ENCODE results near the gene AKAP8L. TPM values are rescaled to one million over a fixed set of nuclear protein-coding genes. Genes with fewer than 3 reads are reported as not detected.
"Not testable (repeated sequence)": the region's sequence is repeated elsewhere in the genome, so short reads cannot be mapped to it uniquely, and the experiment has no call there.

Gene AKAP8L
- total RNA-seq, 2 experiments from 2014 or later, result 83.1 to 88.8 TPM

DNA sequence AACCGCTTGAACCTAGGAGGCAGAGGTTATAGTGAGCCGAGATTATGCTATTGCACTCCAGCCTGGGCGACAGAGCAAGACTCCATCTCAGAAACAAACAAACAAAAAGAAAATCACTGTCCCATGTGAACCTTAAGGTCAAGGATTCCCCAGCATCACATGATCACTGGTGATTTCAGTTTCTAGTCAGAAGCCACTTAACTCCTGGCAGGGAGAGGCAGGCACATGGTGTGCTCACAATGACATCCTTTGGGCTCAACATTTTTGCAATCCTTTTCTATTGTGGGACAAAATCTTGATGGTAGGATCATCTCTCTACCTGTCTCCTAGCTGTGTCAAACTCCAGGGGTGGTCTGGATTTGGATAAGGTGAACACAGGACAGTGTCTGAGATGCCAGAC, 51.3 kb downstream of the AKAP8L start:
- H3K27ac Mint-ChIP-seq, result no peak overlapping the region
- CTCF ChIA-PET, result no interaction called here
- intact Hi-C loops (cut with micrococcal nuclease), result no loop called here
- ATAC-seq, result no peak
- DNase-seq, result no peak
- H3K9me3 Mint-ChIP-seq, result no peaks in the 10 kb centered on the region
- peaks cover 35% of the 10 kb centered on the region for H3K36me3 Mint-ChIP-seq (ENCODE audit: low read depth)
- TF ChIP-seq, protein P1, sequence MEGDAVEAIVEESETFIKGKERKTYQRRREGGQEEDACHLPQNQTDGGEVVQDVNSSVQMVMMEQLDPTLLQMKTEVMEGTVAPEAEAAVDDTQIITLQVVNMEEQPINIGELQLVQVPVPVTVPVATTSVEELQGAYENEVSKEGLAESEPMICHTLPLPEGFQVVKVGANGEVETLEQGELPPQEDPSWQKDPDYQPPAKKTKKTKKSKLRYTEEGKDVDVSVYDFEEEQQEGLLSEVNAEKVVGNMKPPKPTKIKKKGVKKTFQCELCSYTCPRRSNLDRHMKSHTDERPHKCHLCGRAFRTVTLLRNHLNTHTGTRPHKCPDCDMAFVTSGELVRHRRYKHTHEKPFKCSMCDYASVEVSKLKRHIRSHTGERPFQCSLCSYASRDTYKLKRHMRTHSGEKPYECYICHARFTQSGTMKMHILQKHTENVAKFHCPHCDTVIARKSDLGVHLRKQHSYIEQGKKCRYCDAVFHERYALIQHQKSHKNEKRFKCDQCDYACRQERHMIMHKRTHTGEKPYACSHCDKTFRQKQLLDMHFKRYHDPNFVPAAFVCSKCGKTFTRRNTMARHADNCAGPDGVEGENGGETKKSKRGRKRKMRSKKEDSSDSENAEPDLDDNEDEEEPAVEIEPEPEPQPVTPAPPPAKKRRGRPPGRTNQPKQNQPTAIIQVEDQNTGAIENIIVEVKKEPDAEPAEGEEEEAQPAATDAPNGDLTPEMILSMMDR (IDR thresholded peaks at IDR 0.05), result no peak
- H3K4me3 Mint-ChIP-seq, result no peak overlapping the region
- no peaks in the 10 kb centered on the region for H3K4me1 Mint-ChIP-seq (ENCODE audit: low read depth)
- POLR2A ChIA-PET, result interaction anchor here (0.6 to 2.0 kb wide), 3 partner anchors 8 to 68 kb away, joined by 3 to 10 read pairs (median 5); no protein-coding TSS in a partner anchor
- no peaks in the 10 kb centered on the region for H3K27me3 Mint-ChIP-seq

DNA sequence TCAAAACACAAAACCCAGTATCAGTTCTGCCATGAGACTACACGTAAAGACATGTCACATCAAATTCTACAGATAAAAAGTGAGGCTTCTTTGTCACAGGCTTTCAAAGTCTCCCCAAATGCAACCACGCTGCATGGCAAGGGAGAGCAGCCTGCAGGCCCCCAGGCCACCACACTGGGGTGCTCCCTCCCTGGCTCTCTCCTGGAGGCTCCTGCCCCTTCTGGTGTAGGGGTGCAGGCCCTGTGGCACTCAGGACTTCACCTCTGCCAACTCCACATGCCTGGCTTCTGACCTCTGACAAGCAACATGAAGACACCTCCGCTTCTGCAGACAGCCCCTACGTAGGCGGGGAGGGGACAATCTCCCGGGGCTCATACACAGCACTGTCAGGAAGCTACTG, 53.5 kb downstream of the AKAP8L start:
- intact Hi-C loops (cut with micrococcal nuclease), result no loop called here
- DNase-seq (no peak), ATAC-seq (no peak)
- CTCF ChIA-PET, result no interaction called here
- POLR2A ChIA-PET, result interaction anchor here (1.0 kb wide), 1 partner anchor 14 kb away, joined by 3 read pairs; no protein-coding TSS in a partner anchor
- no peaks in the 10 kb centered on the region for H3K27me3 Mint-ChIP-seq
- no peak overlapping the region for H3K27ac Mint-ChIP-seq
- H3K4me3 Mint-ChIP-seq, result no peak overlapping the region
- no peaks in the 10 kb centered on the region for H3K9me3 Mint-ChIP-seq
- TF ChIP-seq, protein P1 (IDR thresholded peaks at IDR 0.05), result no peak
- H3K4me1 Mint-ChIP-seq (ENCODE audit: low read depth), result peaks cover 2% of the 10 kb centered on the region
- peaks cover 43% of the 10 kb centered on the region for H3K36me3 Mint-ChIP-seq (ENCODE audit: low read depth)

DNA sequence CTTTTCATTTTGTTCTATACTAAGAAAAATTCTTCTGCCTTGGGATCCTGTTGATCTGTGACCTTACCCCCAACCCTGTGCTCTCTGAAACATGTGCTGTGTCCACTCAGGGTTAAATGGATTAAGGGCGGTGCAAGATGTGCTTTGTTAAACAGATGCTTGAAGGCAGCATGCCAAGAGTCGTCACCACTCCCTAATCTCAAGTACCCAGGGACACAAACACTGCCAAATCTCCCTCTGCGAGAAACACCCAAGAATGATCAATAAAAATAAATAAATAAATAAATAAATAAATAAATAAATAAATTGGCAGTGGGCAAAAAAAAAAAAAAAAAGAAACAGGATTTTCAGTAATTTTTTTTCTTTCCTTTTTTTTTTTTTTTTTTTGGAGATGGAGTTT, 55.0 kb downstream of the AKAP8L start:
- CTCF ChIA-PET; ATAC-seq; DNase-seq; H3K9me3 Mint-ChIP-seq; H3K4me3 Mint-ChIP-seq; H3K27me3 Mint-ChIP-seq; H3K4me1 Mint-ChIP-seq (ENCODE audit: low read depth); intact Hi-C loops (cut with micrococcal nuclease); H3K27ac Mint-ChIP-seq: not testable (repeated sequence)
- H3K36me3 Mint-ChIP-seq (ENCODE audit: low read depth), result peaks cover 45% of the 10 kb centered on the region
- POLR2A ChIA-PET, result interaction anchor here (0.8 to 1.0 kb wide), 2 partner anchors 11 to 15 kb away, joined by 3 to 4 read pairs; partner anchors contain the start of gene AKAP8

DNA sequence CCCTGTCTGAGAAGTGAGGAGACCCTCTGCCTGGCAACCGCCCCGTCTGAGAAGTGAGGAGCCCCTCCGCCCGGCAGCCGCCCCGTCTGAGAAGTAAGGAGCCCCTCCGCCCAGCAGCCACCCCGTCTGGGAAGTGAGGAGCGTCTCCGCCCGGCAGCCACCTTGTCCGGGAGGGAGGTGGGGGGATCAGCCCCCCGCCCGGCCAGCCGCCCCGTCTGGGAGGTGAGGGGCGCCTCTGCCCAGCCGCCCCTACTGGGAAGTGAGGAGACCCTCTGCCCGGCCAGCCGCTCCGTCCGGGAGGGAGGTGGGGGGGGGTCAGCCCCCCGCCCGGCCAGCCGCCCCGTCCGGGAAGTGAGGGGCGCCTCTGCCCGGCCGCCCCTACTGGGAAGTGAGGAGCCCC, 55.7 kb downstream of the AKAP8L start:
- H3K27ac Mint-ChIP-seq; CTCF ChIA-PET; ATAC-seq; H3K4me1 Mint-ChIP-seq (ENCODE audit: low read depth); POLR2A ChIA-PET; H3K9me3 Mint-ChIP-seq; H3K4me3 Mint-ChIP-seq; H3K27me3 Mint-ChIP-seq; intact Hi-C loops (cut with micrococcal nuclease); DNase-seq: not testable (repeated sequence)
- peaks cover 46% of the 10 kb centered on the region for H3K36me3 Mint-ChIP-seq (ENCODE audit: low read depth)

DNA sequence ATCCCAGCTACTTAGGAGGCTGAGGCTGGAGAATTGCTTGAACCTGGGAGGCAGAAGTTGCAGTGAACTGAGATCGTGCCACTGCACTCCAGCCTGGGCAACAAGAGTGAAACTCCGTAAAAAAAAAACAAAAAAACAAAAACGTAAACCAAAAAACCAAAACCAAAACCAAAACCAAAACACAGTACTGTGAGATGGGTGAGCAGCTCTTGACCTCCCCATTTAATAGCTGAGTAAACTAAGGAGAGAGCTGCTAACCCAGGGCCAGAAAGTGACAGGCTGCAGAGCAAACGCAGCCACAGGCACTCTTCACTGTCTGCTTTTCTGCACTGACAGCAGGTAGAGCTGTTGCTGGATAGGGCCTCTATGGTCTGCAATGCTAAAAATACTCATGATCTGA, 58.8 kb downstream of the AKAP8L start:
- H3K36me3 Mint-ChIP-seq (ENCODE audit: low read depth), result peaks cover 50% of the 10 kb centered on the region
- ATAC-seq; H3K9me3 Mint-ChIP-seq; H3K27me3 Mint-ChIP-seq; H3K4me3 Mint-ChIP-seq; DNase-seq; H3K4me1 Mint-ChIP-seq (ENCODE audit: low read depth); intact Hi-C loops (cut with micrococcal nuclease): not testable (repeated sequence)
- peak overlapping the region; percentile 49 for H3K27ac Mint-ChIP-seq
- ChIA-PET POLR2A (interaction anchor here (0.8 to 5.3 kb wide), 4 partner anchors 8 to 26 kb away, joined by 4 to 34 read pairs (median 8); partner anchors contain the start of gene AKAP8), CTCF (interaction anchor here (1.0 to 1.5 kb wide), 4 partner anchors 10 to 97 kb away, joined by 3 to 4 read pairs (median 3); partner anchors contain the start of genes AKAP8 and AKAP8L)

DNA sequence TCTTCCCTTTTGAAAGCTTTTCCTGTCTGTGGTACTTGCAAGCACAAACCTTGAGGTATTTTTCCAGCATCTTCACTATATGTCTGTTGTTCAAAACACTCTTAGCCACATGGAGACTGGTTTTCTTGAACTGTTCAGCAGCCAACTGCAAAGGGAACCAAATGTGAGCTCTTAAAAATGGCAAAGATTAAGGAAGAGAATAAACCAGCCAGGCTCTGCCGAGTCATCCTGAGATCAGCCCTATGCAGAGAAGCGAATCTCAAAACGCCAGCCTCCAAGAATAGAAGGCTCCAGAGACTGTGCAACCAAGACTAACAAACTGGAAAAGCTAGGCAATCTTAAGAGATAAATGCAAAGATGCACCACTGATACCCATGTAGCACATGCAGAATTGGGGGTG, 59.9 kb downstream of the AKAP8L start:
- no peaks in the 10 kb centered on the region for H3K27me3 Mint-ChIP-seq
- peak overlapping the region; percentile 37 for H3K27ac Mint-ChIP-seq
- TF ChIP-seq, protein P1 (IDR thresholded peaks at IDR 0.05), result no peak
- DNase-seq, result no peak
- ChIA-PET POLR2A (interaction anchor here (0.6 to 5.3 kb wide), 7 partner anchors 9 to 149 kb away, joined by 3 to 34 read pairs (median 4); partner anchors contain the start of gene AKAP8), CTCF (interaction anchor here (1.1 to 1.6 kb wide), 3 partner anchors 9 to 77 kb away, joined by 3 read pairs; no protein-coding TSS in a partner anchor)
- peaks cover 59% of the 10 kb centered on the region for H3K36me3 Mint-ChIP-seq (ENCODE audit: low read depth)
- peaks cover 2% of the 10 kb centered on the region for H3K4me1 Mint-ChIP-seq (ENCODE audit: low read depth)
- no peak overlapping the region for H3K4me3 Mint-ChIP-seq
- no peaks in the 10 kb centered on the region for H3K9me3 Mint-ChIP-seq
- intact Hi-C loops (cut with micrococcal nuclease), result no loop called here
- no peak for ATAC-seq
